HEK293 (cell line): Measurements from ENCODE around the gene ERN2.

Source experiments
- CTCF ChIA-PET: fragments of 350-600 bp; formaldehyde crosslinking; extraction: SDS; loops from one replicate; lab custom pipeline; 2021; ENCODE audit warnings: antibody characterized with exemption; lab: Yijun Ruan, JAX
- POLR2A ChIA-PET: fragments of 300-600 bp; formaldehyde crosslinking; extraction: SDS; loops from one replicate; lab custom pipeline; 2020; ENCODE audit warnings: antibody characterized with exemption, inconsistent platforms; lab: Yijun Ruan, JAX
- H3K27ac ChIP-seq: fragments of 200-500 bp; sonication (Bioruptor generic); 2 replicates; pipeline ENCODE4 v1.5.1; 2014; ENCODE audit warnings: low read depth, low read length, control low read depth, inconsistent platforms; ENCODE audit errors: extremely low read depth
- H3K36me3 ChIP-seq, 2 experiments: fragments of 200-500 bp in 1 of 2; sonication (Bioruptor generic) in 1 of 2; 1 replicate in 1 of 2; 2 replicates in 1 of 2; pipeline ENCODE4 v1.5.1; 2014 to 2017; ENCODE audit warnings: inconsistent platforms in 2 of 2, low read length in 2 of 2; ENCODE audit not compliant: control insufficient read depth in 2 of 2, insufficient read depth in 1 of 2
- H3K4me1 ChIP-seq: fragments of 200-500 bp; sonication (Bioruptor generic); 2 replicates; pipeline ENCODE4 v1.5.1; 2014; ENCODE audit warnings: mild to moderate bottlenecking, low read length, inconsistent platforms; ENCODE audit not compliant: control insufficient read depth, insufficient read depth
- H3K4me3 ChIP-seq: 2 replicates; pipeline ENCODE4 v1.5.1; 2011; ENCODE audit warnings: low read depth, mild to moderate bottlenecking, control low read depth, low read length, moderate library complexity
- H3K9me3 ChIP-seq: fragments of 200-500 bp; sonication (Bioruptor generic); 2 replicates; pipeline ENCODE4 v1.5.1; 2014; ENCODE audit warnings: low read depth, low read length, inconsistent platforms; ENCODE audit not compliant: control insufficient read depth, insufficient read depth
- BCL11B ChIP-seq: fragments of 450-650 bp; formaldehyde crosslinking; IDR thresholded peaks from 2 replicates; pipeline ENCODE4 v1.5.1; 2016; ENCODE audit warnings: low read depth, missing biosample characterization, missing genetic modification characterization
- KLF1 ChIP-seq: fragments of 450-650 bp; formaldehyde crosslinking; IDR thresholded peaks from 2 replicates; pipeline ENCODE4 v1.5.1; 2016; ENCODE audit warnings: missing biosample characterization, missing genetic modification characterization
- MYNN ChIP-seq: fragments of 450-650 bp; formaldehyde crosslinking; IDR thresholded peaks from 2 replicates; pipeline ENCODE4 v1.5.1; 2016; ENCODE audit warnings: missing biosample characterization, missing genetic modification characterization, borderline replicate concordance
- ZFP3 ChIP-seq: fragments of 450-650 bp; formaldehyde crosslinking; IDR thresholded peaks from 2 replicates; pipeline ENCODE4 v1.5.1; 2016; ENCODE audit warnings: low read depth, missing biosample characterization, missing genetic modification characterization
- ZNF155 ChIP-seq: fragments of 450-650 bp; formaldehyde crosslinking; IDR thresholded peaks from 2 replicates; pipeline ENCODE4 v1.5.1; 2016; ENCODE audit warnings: missing biosample characterization, missing genetic modification characterization
- ZNF16 ChIP-seq: fragments of 450-650 bp; formaldehyde crosslinking; IDR thresholded peaks from 2 replicates; pipeline ENCODE4 v1.5.1; 2016; ENCODE audit warnings: low read depth, missing biosample characterization, missing genetic modification characterization
- ZNF184 ChIP-seq: fragments of 450-650 bp; IDR thresholded peaks from 2 replicates; pipeline ENCODE4 v1.5.1; 2018; ENCODE audit warnings: missing biosample characterization, mild to moderate bottlenecking, missing genetic modification characterization
- ZNF214 ChIP-seq: fragments of 450-650 bp; formaldehyde crosslinking; IDR thresholded peaks from 2 replicates; pipeline ENCODE4 v1.5.1; 2017; ENCODE audit warnings: missing biosample characterization, mild to moderate bottlenecking, missing genetic modification characterization, borderline replicate concordance
- ZNF280D ChIP-seq: fragments of 450-650 bp; formaldehyde crosslinking; IDR thresholded peaks from 2 replicates; pipeline ENCODE4 v1.5.1; 2016; ENCODE audit warnings: missing biosample characterization, missing genetic modification characterization
- ZNF335 ChIP-seq: fragments of 450-650 bp; formaldehyde crosslinking; conservative IDR thresholded peaks from 2 replicates; pipeline ENCODE4 v1.5.1; 2016; ENCODE audit warnings: missing biosample characterization, missing genetic modification characterization
- ZNF366 ChIP-seq: fragments of 450-650 bp; formaldehyde crosslinking; conservative IDR thresholded peaks from 2 replicates; pipeline ENCODE4 v1.5.1; 2016; ENCODE audit warnings: missing biosample characterization, missing genetic modification characterization
- ZNF391 ChIP-seq: fragments of 450-650 bp; formaldehyde crosslinking; IDR thresholded peaks from 2 replicates; pipeline ENCODE4 v1.5.1; 2016; ENCODE audit warnings: low read depth, missing biosample characterization, missing genetic modification characterization, borderline replicate concordance
- ZNF416 ChIP-seq: fragments of 450-650 bp; formaldehyde crosslinking; IDR thresholded peaks from 2 replicates; pipeline ENCODE4 v1.5.1; 2016; ENCODE audit warnings: missing biosample characterization, missing genetic modification characterization
- ZNF433 ChIP-seq: fragments of 450-650 bp; formaldehyde crosslinking; IDR thresholded peaks from 2 replicates; pipeline ENCODE4 v1.5.1; 2016; ENCODE audit warnings: missing biosample characterization, missing genetic modification characterization, low read depth
- ZNF449 ChIP-seq: fragments of 450-650 bp; formaldehyde crosslinking; IDR thresholded peaks from 2 replicates; pipeline ENCODE4 v1.5.1; 2017; ENCODE audit warnings: missing biosample characterization, mild to moderate bottlenecking, missing genetic modification characterization, moderate library complexity
- ZNF530 ChIP-seq: fragments of 450-650 bp; formaldehyde crosslinking; IDR thresholded peaks from 2 replicates; pipeline ENCODE4 v1.5.1; 2016; ENCODE audit warnings: low read depth, missing biosample characterization, missing genetic modification characterization
- ZNF555 ChIP-seq: fragments of 450-650 bp; formaldehyde crosslinking; conservative IDR thresholded peaks from 2 replicates; pipeline ENCODE4 v1.5.1; 2017; ENCODE audit warnings: missing biosample characterization, mild to moderate bottlenecking, missing genetic modification characterization, inconsistent platforms
- ZNF585B ChIP-seq: fragments of 450-650 bp; formaldehyde crosslinking; IDR thresholded peaks from 2 replicates; pipeline ENCODE4 v1.5.1; 2016; ENCODE audit warnings: missing biosample characterization, missing genetic modification characterization
- ZNF658 ChIP-seq: fragments of 450-650 bp; formaldehyde crosslinking; IDR thresholded peaks from 2 replicates; pipeline ENCODE4; 2016; ENCODE audit warnings: missing biosample characterization, missing genetic modification characterization
- ZNF76 ChIP-seq: fragments of 450-650 bp; formaldehyde crosslinking; IDR thresholded peaks from 2 replicates; pipeline ENCODE4; 2016; ENCODE audit warnings: low read depth, missing biosample characterization, missing genetic modification characterization, borderline replicate concordance
- ZXDB ChIP-seq: fragments of 450-650 bp; formaldehyde crosslinking; IDR thresholded peaks from 2 replicates; pipeline ENCODE4 v1.5.1; 2016; ENCODE audit warnings: missing biosample characterization, missing genetic modification characterization
- TF ChIP-seq, protein P1 (sequence below): fragments of 450-650 bp; formaldehyde crosslinking; IDR thresholded peaks from 2 replicates; pipeline ENCODE4 v1.5.1; 2016; ENCODE audit warnings: missing biosample characterization, missing genetic modification characterization

ERN2 gene

DNA sequence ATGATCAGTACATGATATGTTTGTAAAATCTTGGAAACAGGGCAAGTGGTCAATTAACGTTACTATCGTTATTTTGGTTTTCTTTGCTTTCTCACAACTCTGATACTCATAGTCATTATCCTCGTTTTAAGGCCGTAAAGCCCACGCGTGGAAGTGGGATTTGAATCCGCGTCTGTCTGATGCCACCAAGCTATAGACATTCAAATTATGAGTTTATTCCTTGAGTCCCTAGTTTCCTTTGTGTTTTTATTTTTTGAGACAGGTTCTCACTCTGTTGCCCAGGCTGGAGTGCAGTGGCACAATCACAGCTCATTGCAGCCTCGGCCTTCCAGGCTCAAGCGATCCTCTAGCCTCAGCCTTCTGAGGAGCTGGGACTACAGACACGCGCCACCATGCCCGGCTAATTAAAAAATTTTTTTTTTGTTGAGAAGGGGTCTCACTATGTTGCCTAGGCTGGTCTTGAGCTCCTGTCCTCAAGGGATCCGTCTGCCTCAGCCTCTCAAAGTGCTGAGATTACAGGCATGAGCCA, 70.7 kb downstream of the ERN2 start:
- ChIA-PET CTCF (interaction anchor here (0.6 to 1.6 kb wide), 2 partner anchors 17 to 710 kb away, joined by 3 read pairs; no protein-coding TSS in a partner anchor), POLR2A (interaction anchor here (1.3 kb wide), 1 partner anchor 37 kb away, joined by 6 read pairs; the partner anchor contains the start of gene PLK1)
- H3K4me3 ChIP-seq: peak overlapping the region; percentile 96

DNA sequence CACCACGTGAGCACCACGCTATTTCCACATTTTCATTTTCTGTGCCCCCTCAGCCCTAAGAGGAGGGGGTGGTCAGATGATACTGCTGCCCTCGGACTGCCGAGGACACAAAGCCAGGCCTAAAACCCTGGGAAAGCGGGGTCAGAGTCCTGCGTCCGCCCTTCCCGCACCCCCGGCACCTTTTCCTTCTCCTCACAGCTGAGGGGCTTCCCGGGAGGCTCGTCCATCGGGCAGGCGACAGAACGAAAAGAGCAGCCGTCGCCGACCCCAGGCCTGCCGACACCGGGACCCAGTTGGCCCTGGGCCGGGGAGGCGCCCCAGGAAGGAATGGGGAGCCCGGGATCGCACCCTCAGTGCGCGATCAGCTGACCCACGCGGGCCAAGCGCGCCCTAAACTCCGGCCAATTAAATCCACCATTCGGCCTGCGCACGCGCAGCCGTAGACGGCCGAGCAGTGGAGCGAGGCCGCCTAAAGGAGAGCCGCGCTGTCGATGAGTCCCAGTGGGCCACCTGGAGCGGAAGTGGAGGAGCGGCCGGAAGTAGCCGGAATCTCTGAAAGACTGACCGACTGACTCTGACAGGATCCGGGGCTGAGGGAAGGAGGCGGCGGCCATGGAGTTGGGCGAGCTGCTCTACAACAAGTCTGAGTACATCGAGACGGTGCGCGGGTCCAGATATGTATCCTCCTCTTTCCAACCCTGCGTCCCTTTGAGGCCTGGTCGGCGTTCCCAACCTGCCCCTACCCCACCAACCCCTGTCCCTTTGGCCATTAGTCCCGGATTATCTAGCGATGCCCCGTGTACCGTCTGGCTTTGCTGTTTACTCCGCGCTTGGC, 71.9 kb downstream of the ERN2 start, which contains the start of the genes DCTN5 and PALB2:
DCTN5 (plus strand) TSS at position 536 of the 835 bp plus-strand sequence; CDS start at position 613, 77 bp downstream.
PALB2 (minus strand) TSS at position 380 of the 835 bp plus-strand sequence; CDS start at position 227, 153 bp downstream.
- CTCF ChIA-PET: interaction anchor here (1.0 to 1.6 kb wide), 2 partner anchors 18 to 45 kb away, joined by 3 read pairs; no protein-coding TSS in a partner anchor
- POLR2A ChIA-PET: interaction anchor here (0.5 to 1.3 kb wide), 6 partner anchors 10 to 740 kb away, joined by 3 to 7 read pairs (median 4); partner anchors contain the start of genes EARS2, NDUFAB1, PLK1 and UBFD1
- peaks cover 43 to 49% of the 10 kb centered on the region in 2 experiments for H3K36me3 ChIP-seq
- TF ChIP-seq ZNF416 (tag by site-specific recombination): no peak
- no peak for TF ChIP-seq ZNF449 (tag by site-specific recombination)
- TF ChIP-seq, protein P1, sequence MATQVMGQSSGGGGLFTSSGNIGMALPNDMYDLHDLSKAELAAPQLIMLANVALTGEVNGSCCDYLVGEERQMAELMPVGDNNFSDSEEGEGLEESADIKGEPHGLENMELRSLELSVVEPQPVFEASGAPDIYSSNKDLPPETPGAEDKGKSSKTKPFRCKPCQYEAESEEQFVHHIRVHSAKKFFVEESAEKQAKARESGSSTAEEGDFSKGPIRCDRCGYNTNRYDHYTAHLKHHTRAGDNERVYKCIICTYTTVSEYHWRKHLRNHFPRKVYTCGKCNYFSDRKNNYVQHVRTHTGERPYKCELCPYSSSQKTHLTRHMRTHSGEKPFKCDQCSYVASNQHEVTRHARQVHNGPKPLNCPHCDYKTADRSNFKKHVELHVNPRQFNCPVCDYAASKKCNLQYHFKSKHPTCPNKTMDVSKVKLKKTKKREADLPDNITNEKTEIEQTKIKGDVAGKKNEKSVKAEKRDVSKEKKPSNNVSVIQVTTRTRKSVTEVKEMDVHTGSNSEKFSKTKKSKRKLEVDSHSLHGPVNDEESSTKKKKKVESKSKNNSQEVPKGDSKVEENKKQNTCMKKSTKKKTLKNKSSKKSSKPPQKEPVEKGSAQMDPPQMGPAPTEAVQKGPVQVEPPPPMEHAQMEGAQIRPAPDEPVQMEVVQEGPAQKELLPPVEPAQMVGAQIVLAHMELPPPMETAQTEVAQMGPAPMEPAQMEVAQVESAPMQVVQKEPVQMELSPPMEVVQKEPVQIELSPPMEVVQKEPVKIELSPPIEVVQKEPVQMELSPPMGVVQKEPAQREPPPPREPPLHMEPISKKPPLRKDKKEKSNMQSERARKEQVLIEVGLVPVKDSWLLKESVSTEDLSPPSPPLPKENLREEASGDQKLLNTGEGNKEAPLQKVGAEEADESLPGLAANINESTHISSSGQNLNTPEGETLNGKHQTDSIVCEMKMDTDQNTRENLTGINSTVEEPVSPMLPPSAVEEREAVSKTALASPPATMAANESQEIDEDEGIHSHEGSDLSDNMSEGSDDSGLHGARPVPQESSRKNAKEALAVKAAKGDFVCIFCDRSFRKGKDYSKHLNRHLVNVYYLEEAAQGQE (tag by site-specific recombination): no peak
- TF ChIP-seq ZNF530 (tag by site-specific recombination): no peak
- no peak for TF ChIP-seq KLF1 (tag by site-specific recombination)
- no peak for TF ChIP-seq ZNF184 (tag by site-specific recombination)
- TF ChIP-seq ZNF585B (tag by site-specific recombination): no peak
- TF ChIP-seq ZFP3 (tag by site-specific recombination): no peak
- TF ChIP-seq ZNF391 (tag by site-specific recombination): no peak; the same call in 1 of the 2 replicates

More for the DNA sequence above, 70.7 kb downstream of the ERN2 start:
- Histone ChIP-seq H3K36me3 (peaks cover 37 to 54% of the 10 kb centered on the region in 2 experiments), H3K4me1 (0 out of 2 replicates have a peak, but pooled peaks cover 2% of the 10 kb centered on the region), H3K9me3 (no peaks in the 10 kb centered on the region), H3K27ac (no peak overlapping the region)
- TF ChIP-seq ZNF155 (tag by site-specific recombination) (no peak), BCL11B (tag by site-specific recombination) (no peak), ZNF555 (tag by site-specific recombination) (no peak), ZNF335 (tag by site-specific recombination) (no peak), ZNF280D (tag by site-specific recombination) (no peak), ZNF433 (no peak), MYNN (tag by site-specific recombination) (no peak), ZNF658 (tag by site-specific recombination) (no peak), ZNF214 (tag by site-specific recombination) (no peak), ZNF366 (tag by site-specific recombination) (no peak), ZXDB (tag by site-specific recombination) (no peak), ZNF76 (tag by site-specific recombination) (no peak), ZNF16 (tag by site-specific recombination) (no peak)

More for the DNA sequence above, 71.9 kb downstream of the ERN2 start, which contains the start of the genes DCTN5 and PALB2:
- Histone ChIP-seq H3K9me3 (no peaks in the 10 kb centered on the region), H3K4me1 (0 out of 2 replicates have a peak, but pooled peaks cover 2% of the 10 kb centered on the region), H3K27ac (peak within 1 kb of the TSS; percentile 75), H3K4me3 (peak within 1 kb of the TSS; percentile 96)
